ENCODE measurements around the gene SF3A2.

The SF3A2 gene

GRCh38 chr19:2201473-2202148, 35.0 kb upstream of the SF3A2 start:
- in situ Hi-C loops (cut with MboI; ENCODE audit: low pct_unique_long_range_greater_than_20kb, low sequenced_read_pairs), result no loop called here

DNA sequence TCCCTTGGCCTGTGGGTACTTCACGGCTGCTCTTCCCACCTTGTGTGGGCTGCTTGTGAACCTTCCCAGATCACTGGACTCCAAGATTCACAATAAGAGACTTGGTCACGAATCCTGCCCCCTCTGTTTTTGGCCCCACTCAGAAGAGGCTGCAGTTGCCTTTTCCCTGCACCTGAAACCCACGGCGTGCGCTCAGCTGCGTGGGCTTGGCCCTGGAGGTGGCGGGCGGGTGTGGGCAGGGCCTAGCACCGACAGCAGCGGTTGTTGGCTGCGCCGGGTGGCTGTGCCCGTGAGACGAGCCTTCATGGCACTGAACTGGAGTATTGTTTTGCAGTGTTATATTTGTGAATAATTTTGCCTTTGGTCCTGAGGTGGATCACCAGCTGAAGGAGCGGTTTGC, 34.3 kb upstream of the SF3A2 start:
- in situ Hi-C loops (cut with MboI; ENCODE audit: low pct_unique_long_range_greater_than_20kb, low sequenced_read_pairs), result no loop called here

More at GRCh38 chr19:2201473-2202148, 35.0 kb upstream of the SF3A2 start:
- DNase-seq, result no peak

GRCh38 chr19:2207008-2207407, 29.6 kb upstream of the SF3A2 start:
- in situ Hi-C loops (cut with MboI; ENCODE audit: low pct_unique_long_range_greater_than_20kb, low sequenced_read_pairs), result no loop called here
- no peak for DNase-seq

More for the DNA sequence above, 34.3 kb upstream of the SF3A2 start:
- no peak for DNase-seq

GRCh38 chr19:2207991-2208860, 28.4 kb upstream of the SF3A2 start:
- DNase-seq, result no peak
- in situ Hi-C loops (cut with MboI; ENCODE audit: low pct_unique_long_range_greater_than_20kb, low sequenced_read_pairs), result no loop called here

DNA sequence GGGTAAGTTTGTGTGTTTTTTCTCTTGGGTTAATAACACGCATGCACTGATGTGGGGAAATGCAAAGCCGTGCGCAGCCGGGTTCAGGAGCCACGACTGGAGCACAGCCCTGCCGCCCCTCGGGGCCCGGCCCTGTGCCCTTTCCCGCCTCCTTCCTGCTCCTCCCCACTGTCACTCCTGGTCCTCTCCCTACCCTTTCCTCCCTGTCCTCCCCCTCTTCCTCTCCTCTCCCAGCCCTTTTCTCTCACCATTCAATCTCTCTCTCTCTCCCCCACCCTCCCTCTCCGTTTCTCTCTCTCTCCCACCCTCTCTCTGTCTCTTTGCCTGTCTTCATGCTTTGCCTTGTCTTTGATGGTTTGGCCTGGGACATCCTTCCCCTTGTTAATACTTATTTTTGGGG, 27.6 kb upstream of the SF3A2 start:
- in situ Hi-C loops (cut with MboI; ENCODE audit: low pct_unique_long_range_greater_than_20kb, low sequenced_read_pairs), result no loop called here
- DNase-seq, result no peak

GRCh38 chr19:2209408-2209807, 27.2 kb upstream of the SF3A2 start:
- DNase-seq, result no peak
- in situ Hi-C loops (cut with MboI; ENCODE audit: low pct_unique_long_range_greater_than_20kb, low sequenced_read_pairs), result no loop called here

DNA sequence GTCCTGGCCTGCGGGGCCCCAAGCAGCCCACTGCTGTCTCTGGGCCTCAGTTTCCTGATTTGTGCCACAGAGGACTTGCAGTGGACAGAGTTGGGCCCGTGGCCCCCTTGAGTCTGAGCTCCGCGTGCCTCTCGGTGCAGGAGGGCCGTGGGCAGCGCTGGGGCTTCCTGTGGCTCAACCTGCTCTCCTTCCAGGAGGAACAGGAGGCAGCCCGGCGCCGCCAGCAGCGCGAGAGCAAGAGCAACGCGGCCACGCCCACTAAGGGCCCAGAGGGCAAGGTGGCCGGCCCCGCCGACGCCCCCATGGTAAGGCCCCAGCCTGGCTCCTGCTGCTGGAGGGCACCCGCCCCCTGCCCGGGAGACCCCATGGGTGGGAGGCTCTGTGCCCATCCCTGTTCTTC, 26.4 kb upstream of the SF3A2 start:
- DNase-seq, result no peak
- in situ Hi-C loops (cut with MboI; ENCODE audit: low pct_unique_long_range_greater_than_20kb, low sequenced_read_pairs), result no loop called here

DNA sequence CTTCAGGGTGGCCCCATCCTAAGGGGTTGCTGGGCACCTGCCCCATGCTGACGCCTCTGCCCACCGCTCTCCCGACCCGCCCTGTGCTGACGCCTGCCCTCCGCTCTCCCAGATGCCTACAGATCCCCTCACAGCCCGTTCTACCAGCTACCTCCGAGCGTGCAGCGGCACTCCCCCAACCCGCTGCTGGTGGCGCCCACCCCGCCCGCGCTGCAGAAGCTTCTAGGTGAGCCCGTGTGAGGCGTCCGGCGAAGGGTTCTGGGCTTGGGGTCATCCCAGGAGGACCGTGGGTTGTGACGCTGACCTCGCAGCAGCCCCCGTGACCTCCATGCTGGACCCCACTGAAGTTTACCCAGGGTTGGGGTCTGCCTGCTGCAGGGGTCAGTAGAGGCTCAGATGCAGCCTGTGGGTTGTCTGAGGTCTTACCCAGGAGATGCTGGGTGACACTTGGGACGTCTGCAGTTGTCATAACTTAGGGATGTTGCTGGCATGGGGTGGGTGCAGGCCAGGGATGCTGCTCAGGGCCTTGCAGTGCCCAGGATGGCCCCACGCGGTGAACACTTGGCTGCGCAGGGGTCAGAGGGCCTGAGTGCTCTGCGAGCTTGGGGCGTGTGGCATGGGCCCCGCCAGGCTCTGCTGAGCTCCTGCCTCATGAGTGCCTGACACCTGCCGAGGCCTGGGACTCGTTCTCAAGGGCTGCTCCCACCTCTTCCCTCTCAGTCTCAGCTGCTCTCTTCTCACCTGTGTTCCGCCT, 25.5 kb upstream of the SF3A2 start:
- in situ Hi-C loops (cut with MboI; ENCODE audit: low pct_unique_long_range_greater_than_20kb, low sequenced_read_pairs), result no loop called here

GRCh38 chr19:2212861-2213711, 23.5 kb upstream of the SF3A2 start:
- DNase-seq, result no peak
- in situ Hi-C loops (cut with MboI; ENCODE audit: low pct_unique_long_range_greater_than_20kb, low sequenced_read_pairs), result no loop called here

More for the DNA sequence above, 25.5 kb upstream of the SF3A2 start:
- no peak for DNase-seq

DNA sequence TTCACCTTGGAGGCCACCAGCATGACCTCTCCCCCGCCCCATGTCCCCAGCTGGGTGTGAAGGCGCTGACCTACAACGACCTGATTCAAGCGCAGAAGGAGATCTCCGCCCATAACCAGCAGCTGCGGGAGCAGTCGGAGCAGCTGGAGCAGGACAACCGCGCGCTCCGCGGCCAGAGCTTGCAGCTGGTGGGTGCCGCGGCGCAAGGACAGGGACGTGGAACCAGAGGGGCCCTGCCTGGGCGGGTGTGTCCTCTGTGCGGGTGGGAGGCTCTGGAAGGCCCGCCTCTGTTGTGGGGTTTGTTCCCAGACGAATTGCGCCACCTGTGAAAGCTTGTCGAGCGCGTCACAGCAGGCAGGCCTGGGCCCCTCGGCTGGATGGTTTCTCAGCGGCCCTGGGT, 22.8 kb upstream of the SF3A2 start:
- in situ Hi-C loops (cut with MboI; ENCODE audit: low pct_unique_long_range_greater_than_20kb, low sequenced_read_pairs), result no loop called here
- DNase-seq, result no peak

DNA sequence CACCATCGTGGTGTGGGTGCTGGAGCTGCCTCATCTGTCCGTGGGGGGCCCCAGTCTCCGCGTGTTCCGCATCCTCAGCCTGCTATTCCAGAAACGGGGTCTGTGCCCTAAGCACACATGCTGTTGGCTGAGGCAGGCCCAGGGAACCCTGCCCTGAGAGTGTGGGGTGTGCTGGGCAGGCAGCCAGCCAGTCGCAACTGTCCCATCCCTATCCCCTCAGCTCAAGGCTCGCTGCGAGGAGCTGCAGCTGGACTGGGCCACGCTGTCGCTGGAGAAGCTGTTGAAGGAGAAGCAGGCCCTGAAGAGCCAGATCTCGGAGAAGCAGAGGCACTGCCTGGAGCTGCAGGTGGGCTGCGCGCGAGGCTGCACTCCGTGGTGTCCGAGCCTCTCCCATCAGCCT, 22.4 kb upstream of the SF3A2 start:
- no peak for DNase-seq
- in situ Hi-C loops (cut with MboI; ENCODE audit: low pct_unique_long_range_greater_than_20kb, low sequenced_read_pairs), result no loop called here

DNA sequence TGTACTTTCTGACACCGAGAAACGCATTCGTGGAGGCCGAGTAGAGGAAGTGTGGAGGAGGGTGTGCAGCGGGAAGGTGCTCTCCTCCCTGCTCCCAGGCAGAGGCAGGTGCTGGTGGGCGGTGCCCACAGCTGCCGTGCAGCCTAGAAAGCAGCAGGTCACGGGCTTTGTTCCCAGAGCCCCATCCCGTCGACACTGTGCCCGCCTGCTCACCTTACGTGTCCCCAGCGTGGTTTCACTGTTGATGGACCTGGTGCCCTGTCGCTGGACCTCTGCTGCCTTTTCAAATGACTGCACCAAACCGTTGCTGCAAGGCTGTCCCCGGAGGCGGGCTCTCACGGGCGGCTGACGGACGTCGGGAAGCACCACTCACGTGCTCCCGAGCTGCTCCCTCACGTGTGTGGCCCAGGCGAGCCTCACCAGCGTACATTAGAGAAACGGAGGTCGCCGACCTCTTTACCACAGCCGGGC, 21.3 kb upstream of the SF3A2 start:
- no peak for DNase-seq
- in situ Hi-C loops (cut with MboI; ENCODE audit: low pct_unique_long_range_greater_than_20kb, low sequenced_read_pairs), result no loop called here

DNA sequence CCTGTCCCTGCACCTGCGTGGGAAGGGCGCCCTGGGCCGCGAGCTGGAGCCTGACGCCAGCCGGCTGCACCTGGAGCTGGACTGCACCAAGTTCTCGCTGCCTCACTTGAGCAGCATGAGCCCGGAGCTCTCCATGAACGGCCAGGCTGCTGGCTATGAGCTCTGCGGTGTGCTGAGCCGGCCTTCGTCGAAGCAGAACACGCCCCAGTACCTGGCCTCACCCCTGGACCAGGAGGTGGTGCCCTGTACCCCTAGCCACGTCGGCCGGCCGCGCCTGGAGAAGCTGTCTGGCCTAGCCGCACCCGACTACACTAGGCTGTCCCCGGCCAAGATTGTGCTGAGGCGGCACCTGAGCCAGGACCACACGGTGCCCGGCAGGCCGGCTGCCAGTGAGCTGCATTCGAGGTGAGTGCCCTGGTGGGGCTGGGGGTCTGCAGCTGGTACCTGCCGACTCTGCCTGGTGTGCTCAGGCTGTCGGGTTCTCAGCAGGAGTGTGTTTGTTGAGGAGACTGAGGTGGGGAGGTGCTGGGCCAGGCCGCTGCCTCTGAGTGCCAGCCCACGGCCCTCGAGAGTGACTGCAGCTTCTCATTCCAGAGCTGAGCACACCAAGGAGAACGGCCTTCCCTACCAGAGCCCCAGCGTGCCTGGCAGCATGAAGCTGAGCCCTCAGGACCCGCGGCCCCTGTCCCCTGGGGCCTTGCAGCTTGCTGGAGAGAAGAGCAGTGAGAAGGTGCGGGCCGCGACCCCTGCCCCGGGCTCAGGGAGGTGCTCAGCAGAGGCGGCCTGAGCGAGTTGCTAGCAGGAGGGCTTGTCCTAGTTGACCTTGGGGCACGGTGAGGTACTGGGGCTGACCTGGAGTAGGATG, 20.0 kb upstream of the SF3A2 start:
- in situ Hi-C loops (cut with MboI; ENCODE audit: low pct_unique_long_range_greater_than_20kb, low sequenced_read_pairs), result no loop called here
- DNase-seq, result no peak

- no peak for DNase-seq
- in situ Hi-C loops (cut with MboI; ENCODE audit: low pct_unique_long_range_greater_than_20kb, low sequenced_read_pairs), result no loop called here
Measured at GRCh38 chr19:2217591-2217990, 19.0 kb upstream of the SF3A2 start.

GRCh38 chr19:2219726-2220125, 16.9 kb upstream of the SF3A2 start:
- in situ Hi-C loops (cut with MboI; ENCODE audit: low pct_unique_long_range_greater_than_20kb, low sequenced_read_pairs), result no loop called here
- DNase-seq, result no peak

- no peak for DNase-seq
- in situ Hi-C loops (cut with MboI; ENCODE audit: low pct_unique_long_range_greater_than_20kb, low sequenced_read_pairs), result no loop called here
Measured at GRCh38 chr19:2221250-2221831, 15.3 kb upstream of the SF3A2 start.

- no peak for DNase-seq
- in situ Hi-C loops (cut with MboI; ENCODE audit: low pct_unique_long_range_greater_than_20kb, low sequenced_read_pairs), result no loop called here
Measured at GRCh38 chr19:2221918-2222317, 14.7 kb upstream of the SF3A2 start.

GRCh38 chr19:2223391-2223790, 13.2 kb upstream of the SF3A2 start:
- DNase-seq, result no peak
- in situ Hi-C loops (cut with MboI; ENCODE audit: low pct_unique_long_range_greater_than_20kb, low sequenced_read_pairs), result no loop called here

Measured in KBM-7 (cell line).